ENCODE results near the gene DLG2.

GRCh38 chr11:84793318-84793717 lies 833.8 kb downstream of the DLG2 start:
- TF ChIP-seq CTCF (IDR thresholded peaks at IDR 0.05) (no peak), POLR2A (IDR thresholded peaks at IDR 0.05) (no peak)

Measured in ovary (tissue), 3 donors.